Activated CD4-positive, alpha-beta T cell treated with anti-CD3 and anti-CD28 coated beads, Interleukin-2, amount 50 U/mL, for 24 hours (primary cell): ENCODE data around the gene JOSD2.

Experiments used
- DNase-seq, 2 donors: peaks; one replicate each; pipeline ENCODE4 v3.0.0-alpha.2; 2020; ENCODE audit warnings: low read depth in 1 of 2, low spot score in 1 of 2

The JOSD2 gene

GRCh38 chr19:50457300-50457699 is 53.7 kb downstream of the JOSD2 start:
- DNase-seq, result no peak
